NCI-H146 treated with DMSO at 0.1 percent for 48 hours (cell line): ENCODE data around the gene BCL2L12.

Experiments
- DNase-seq: peaks from one replicate; lab custom pipeline; 2025; ENCODE audit not compliant: unreplicated experiment; lab: John Stamatoyannopoulos, UW

BCL2L12 gene

GRCh38 chr19:49641688-49642491, 23.8 kb upstream of the BCL2L12 start, which contains the start of gene SCAF1:
TSS of gene SCAF1 (plus strand) at chr19:49642209. CDS start at chr19:49645027, 2,818 bp downstream.
- DNase-seq, result peak; percentile 98

GRCh38 chr19:49642492-49643035, 23.2 kb upstream of the BCL2L12 start:
- DNase-seq, result no peak

GRCh38 chr19:49643466-49643865, 22.3 kb upstream of the BCL2L12 start:
- DNase-seq, result no peak

- DNase-seq, result no peak
These were observed 20.1 kb upstream of the BCL2L12 start for GRCh38 chr19:49645592-49645991.

GRCh38 chr19:49645995-49646394, 19.7 kb upstream of the BCL2L12 start:
- DNase-seq, result no peak

GRCh38 chr19:49646586-49646985, 19.1 kb upstream of the BCL2L12 start:
- DNase-seq, result no peak

GRCh38 chr19:49651029-49651819, 14.5 kb upstream of the BCL2L12 start:
- DNase-seq, result no peak

- no peak for DNase-seq
These were observed 13.7 kb upstream of the BCL2L12 start for GRCh38 chr19:49651820-49652550.

GRCh38 chr19:49652551-49653465, 12.9 kb upstream of the BCL2L12 start:
- no peak for DNase-seq

- no peak for DNase-seq
These were observed 12.3 kb upstream of the BCL2L12 start for GRCh38 chr19:49653466-49653806.

- DNase-seq, result no peak
These were observed 11.2 kb upstream of the BCL2L12 start for GRCh38 chr19:49654581-49654980.

GRCh38 chr19:49655570-49656455, 9.9 kb upstream of the BCL2L12 start:
- no peak for DNase-seq

GRCh38 chr19:49656456-49657109, 9.2 kb upstream of the BCL2L12 start:
- no peak for DNase-seq

- no peak for DNase-seq
These were observed 8.1 kb upstream of the BCL2L12 start for GRCh38 chr19:49657493-49658138.

- no peak for DNase-seq
These were observed 7.6 kb upstream of the BCL2L12 start for GRCh38 chr19:49658139-49658517.

- DNase-seq, result no peak
These were observed 6.9 kb upstream of the BCL2L12 start for GRCh38 chr19:49658566-49659442.

GRCh38 chr19:49660338-49660961, 5.3 kb upstream of the BCL2L12 start:
- no peak for DNase-seq
